GM12891 (cell line): ENCODE results near the gene TNFSF11.

ENCODE experiments used
- DNase-seq: peaks from one replicate; pipeline ENCODE4 v3.0.0; 2011; ENCODE audit warnings: low spot score; ENCODE audit not compliant: insufficient read length
- FAIRE-seq: peaks from 2 replicates; lab custom pipeline; 2011; peaks lifted over from hg19 to GRCh38; lab: Jason Lieb, UNC
- PAX5 ChIP-seq: IDR thresholded peaks from 2 replicates; pipeline ENCODE4 v1.6.1; 2011; ENCODE audit warnings: low read length, moderate library complexity, mild to moderate bottlenecking; ENCODE audit not compliant: insufficient read depth, severe bottlenecking
- POLR2A ChIP-seq: IDR thresholded peaks from 2 replicates; pipeline ENCODE4 v1.6.1; 2011; ENCODE audit warnings: low read depth, low read length, control low read depth
- POLR2AphosphoS5 ChIP-seq: IDR thresholded peaks from 2 replicates; pipeline ENCODE4 v1.6.1; 2011; ENCODE audit warnings: low read depth, low read length, control low read depth
- POU2F2 ChIP-seq: IDR thresholded peaks from 2 replicates; pipeline ENCODE4 v1.6.1; 2011; ENCODE audit warnings: low read depth, mild to moderate bottlenecking, control low read depth, low read length, moderate library complexity
- SPI1 ChIP-seq: IDR thresholded peaks from 2 replicates; pipeline ENCODE4 v1.6.1; 2011; ENCODE audit warnings: low read depth, low read length, control low read depth
- TAF1 ChIP-seq: IDR thresholded peaks from 2 replicates; pipeline ENCODE4 v1.6.1; 2011; ENCODE audit warnings: low read depth, low read length, control low read depth

The TNFSF11 gene

GRCh38 chr13:42649141-42649540, 75.2 kb downstream of the TNFSF11 start:
- DNase-seq (no peak), FAIRE-seq (no peak)
- TF ChIP-seq TAF1 (no peak), PAX5 (no peak)

- FAIRE-seq (no peak), DNase-seq (no peak)
- TF ChIP-seq POLR2AphosphoS5 (no peak), TAF1 (no peak), PAX5 (no peak)
Observed at GRCh38 chr13:42649831-42650230, 75.9 kb downstream of the TNFSF11 start.

- TF ChIP-seq POU2F2, result no peak
- DNase-seq (no peak), FAIRE-seq (no peak)
Observed at GRCh38 chr13:42650506-42650905, 76.6 kb downstream of the TNFSF11 start.

GRCh38 chr13:42651936-42652641, 78.1 kb downstream of the TNFSF11 start:
- FAIRE-seq (no peak), DNase-seq (no peak)
- no peak for TF ChIP-seq POU2F2
- TF ChIP-seq PAX5, result no peak
- TF ChIP-seq SPI1, result no peak

- DNase-seq, result no peak
- FAIRE-seq, result no peak
- no peak for TF ChIP-seq PAX5
Observed at GRCh38 chr13:42652642-42653415, 78.9 kb downstream of the TNFSF11 start.

- DNase-seq (no peak), FAIRE-seq (no peak)
- TF ChIP-seq POLR2A (no peak), POU2F2 (0 out of 2 replicates have a peak, but pooled peaks have one; percentile 23)
Observed at GRCh38 chr13:42653679-42654078, 79.7 kb downstream of the TNFSF11 start.

- TF ChIP-seq POU2F2 (no peak), POLR2A (no peak), TAF1 (no peak), PAX5 (no peak), SPI1 (no peak), POLR2AphosphoS5 (no peak)
- no peak for FAIRE-seq
- no peak for DNase-seq
Observed at GRCh38 chr13:42654212-42654611, 80.3 kb downstream of the TNFSF11 start.

GRCh38 chr13:42654722-42655121, 80.8 kb downstream of the TNFSF11 start:
- FAIRE-seq (no peak), DNase-seq (no peak)
- TF ChIP-seq TAF1 (no peak), POLR2A (no peak), PAX5 (no peak), SPI1 (no peak), POU2F2 (no peak), POLR2AphosphoS5 (no peak)

- no peak for TF ChIP-seq POU2F2
- TF ChIP-seq SPI1, result peak; percentile 57; the same call in 1 of the 2 replicates
- DNase-seq (no peak), FAIRE-seq (no peak)
Observed at GRCh38 chr13:42656161-42656560, 82.2 kb downstream of the TNFSF11 start.

- no peak for FAIRE-seq
- TF ChIP-seq TAF1 (no peak), SPI1 (no peak), PAX5 (no peak), POLR2A (no peak), POLR2AphosphoS5 (no peak), POU2F2 (no peak)
- no peak for DNase-seq
Observed at GRCh38 chr13:42656958-42657357, 83.0 kb downstream of the TNFSF11 start.
